ENCODE measurements around the gene TRIM15. TPM values are rescaled to one million over a fixed set of nuclear protein-coding genes. Genes with fewer than 3 reads are reported as not detected.
"Not testable (repeated sequence)": the region's sequence is repeated elsewhere in the genome, so short reads cannot be mapped to it uniquely, and the experiment has no call there.

The TRIM15 gene
- total and polyA plus RNA-seq, 8 donors = 0.13 to 24.6 TPM; not detected in 6

DNA sequence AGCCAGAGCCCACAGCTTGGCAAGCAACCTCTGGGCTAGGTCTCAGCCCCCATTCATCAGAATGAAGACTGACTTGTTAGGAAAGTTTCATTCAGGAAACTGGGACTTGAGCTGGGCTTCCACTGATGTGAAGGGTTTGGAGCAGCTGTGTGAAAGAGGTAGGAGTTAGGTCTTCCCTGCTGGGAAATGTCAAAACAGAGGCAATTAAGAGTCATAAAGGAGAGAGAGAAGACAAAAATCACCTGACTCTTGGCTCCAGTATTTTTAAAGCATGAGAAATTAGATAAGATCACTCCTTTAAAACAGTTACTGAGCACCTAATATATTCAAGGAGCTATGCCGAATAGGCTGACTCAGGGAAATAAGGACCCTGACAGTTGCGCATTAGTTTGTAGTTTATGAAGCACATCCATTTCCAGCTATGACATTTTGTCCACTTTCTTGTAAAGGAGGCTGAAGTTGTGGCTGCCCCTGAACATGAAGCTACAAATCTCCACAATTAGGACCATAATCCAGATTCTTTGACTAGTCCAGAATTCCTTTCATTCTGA lies 31.3 kb upstream of the TRIM15 start:
- H3K27me3 ChIP-seq = peaks cover 11 to 89% (median 46%) of the 10 kb centered on the region in 3 donors
- intact Hi-C loops (cut with DNase I; ENCODE audit: low total_unique reads) = no loop called here
- WGBS, 5 donors = 76 to 93% (median 87%) methylated on average over 2 of the region's 2 CpGs

DNA sequence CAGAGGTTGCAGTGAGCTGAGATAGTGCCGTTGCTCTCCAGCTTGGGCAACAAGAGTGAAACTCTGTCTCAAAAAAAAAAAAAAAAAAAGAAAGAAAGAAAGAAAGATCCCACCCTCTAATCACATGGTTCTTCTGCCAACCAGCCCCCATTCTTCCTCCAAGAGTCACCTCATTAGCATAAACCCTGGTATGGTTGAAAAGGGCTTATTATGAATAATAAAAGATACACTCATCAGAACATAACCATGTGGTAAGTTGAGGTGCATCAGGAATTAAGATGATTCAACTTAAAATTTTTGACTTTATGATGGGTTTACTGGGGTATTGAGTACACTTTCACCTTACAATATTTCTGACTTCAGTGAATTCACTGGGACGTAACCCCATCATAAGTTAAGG lies 28.2 kb upstream of the TRIM15 start:
- Histone ChIP-seq H3K4me1 (peaks cover 0 to 9% (median 8%) of the 10 kb centered on the region in 4 donors), H3K27ac (no peak overlapping the region), H3K27me3 (peaks cover 0 to 62% (median 15%) of the 10 kb centered on the region in 3 donors), H3K36me3 (no peaks in the 10 kb centered on the region), H3K4me3 (no peak overlapping the region), H3K9me3 (no peaks in the 10 kb centered on the region)
- TF ChIP-seq EP300 (IDR thresholded peaks at IDR 0.05) = no peak
- no peak for TF ChIP-seq POLR2AphosphoS5 (IDR thresholded peaks at IDR 0.05)
- TF ChIP-seq POLR2A (IDR thresholded peaks at IDR 0.05) = no peak
- TF ChIP-seq, protein P1, sequence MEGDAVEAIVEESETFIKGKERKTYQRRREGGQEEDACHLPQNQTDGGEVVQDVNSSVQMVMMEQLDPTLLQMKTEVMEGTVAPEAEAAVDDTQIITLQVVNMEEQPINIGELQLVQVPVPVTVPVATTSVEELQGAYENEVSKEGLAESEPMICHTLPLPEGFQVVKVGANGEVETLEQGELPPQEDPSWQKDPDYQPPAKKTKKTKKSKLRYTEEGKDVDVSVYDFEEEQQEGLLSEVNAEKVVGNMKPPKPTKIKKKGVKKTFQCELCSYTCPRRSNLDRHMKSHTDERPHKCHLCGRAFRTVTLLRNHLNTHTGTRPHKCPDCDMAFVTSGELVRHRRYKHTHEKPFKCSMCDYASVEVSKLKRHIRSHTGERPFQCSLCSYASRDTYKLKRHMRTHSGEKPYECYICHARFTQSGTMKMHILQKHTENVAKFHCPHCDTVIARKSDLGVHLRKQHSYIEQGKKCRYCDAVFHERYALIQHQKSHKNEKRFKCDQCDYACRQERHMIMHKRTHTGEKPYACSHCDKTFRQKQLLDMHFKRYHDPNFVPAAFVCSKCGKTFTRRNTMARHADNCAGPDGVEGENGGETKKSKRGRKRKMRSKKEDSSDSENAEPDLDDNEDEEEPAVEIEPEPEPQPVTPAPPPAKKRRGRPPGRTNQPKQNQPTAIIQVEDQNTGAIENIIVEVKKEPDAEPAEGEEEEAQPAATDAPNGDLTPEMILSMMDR (IDR thresholded peaks at IDR 0.05) = no peak
- no peak for DNase-seq
- intact Hi-C loops (cut with DNase I; ENCODE audit: low total_unique reads) = no loop called here
- 77 to 89% (median 79%) methylated on average over 2 of the region's 2 CpGs for WGBS, 5 donors

More for the DNA sequence above, 31.3 kb upstream of the TRIM15 start:
- Histone ChIP-seq H3K36me3 (no peaks in the 10 kb centered on the region), H3K27ac (no peak overlapping the region), H3K9me3 (no peaks in the 10 kb centered on the region), H3K4me1 (peaks cover 7 to 23% (median 18%) of the 10 kb centered on the region in 4 donors), H3K4me3 (no peak overlapping the region)
- TF ChIP-seq POLR2A (IDR thresholded peaks at IDR 0.05) = no peak
- TF ChIP-seq, protein P1 (IDR thresholded peaks at IDR 0.05) = no peak
- no peak for DNase-seq

- DNase-seq = peak in 1 of 2 donors; percentile 66
- H3K36me3 ChIP-seq = no peaks in the 10 kb centered on the region
- TF ChIP-seq POLR2A (IDR thresholded peaks at IDR 0.05) (no peak), EP300 (IDR thresholded peaks at IDR 0.05) (no peak), POLR2AphosphoS5 (IDR thresholded peaks at IDR 0.05) (no peak)
- TF ChIP-seq, protein P1 (IDR thresholded peaks at IDR 0.05) = no peak
- peaks cover 0 to 6% (median 5%) of the 10 kb centered on the region in 4 donors for H3K4me1 ChIP-seq
- H3K9me3 ChIP-seq = no peaks in the 10 kb centered on the region
- 31 to 63% (median 42%) methylated on average over 4 of the region's 4 CpGs for WGBS, 5 donors
- intact Hi-C loops (cut with DNase I; ENCODE audit: low total_unique reads) = no loop called here
- H3K27ac ChIP-seq = no peak within 1 kb of the TSS
- H3K27me3 ChIP-seq = peaks cover 0 to 56% (median 9%) of the 10 kb centered on the region in 3 donors
- H3K4me3 ChIP-seq = no peak within 1 kb of the TSS
These were observed 27.6 kb upstream of the TRIM15 start, which contains the start of gene TRIM40 for GRCh38 chr6:30135757-30136156. Gene TRIM40 (plus strand): TSS chr6:30136140. CDS start chr6:30137037, 897 bp downstream.

GRCh38 chr6:30136570-30137286 lies 26.6 kb upstream of the TRIM15 start:
- Histone ChIP-seq H3K4me3 (no peak overlapping the region), H3K9me3 (no peaks in the 10 kb centered on the region), H3K27me3 (peaks cover 0 to 47% (median 3%) of the 10 kb centered on the region in 3 donors), H3K27ac (no peak overlapping the region), H3K4me1 (no peaks in the 10 kb centered on the region), H3K36me3 (no peaks in the 10 kb centered on the region)
- no peak for DNase-seq
- WGBS, 5 donors = 73 to 83% (median 77%) methylated on average over 6 to 11 of the region's 11 CpGs
- TF ChIP-seq POLR2A (IDR thresholded peaks at IDR 0.05) (no peak), POLR2AphosphoS5 (IDR thresholded peaks at IDR 0.05) (no peak), EP300 (IDR thresholded peaks at IDR 0.05) (no peak)
- TF ChIP-seq, protein P1 (IDR thresholded peaks at IDR 0.05) = no peak
- intact Hi-C loops (cut with DNase I; ENCODE audit: low total_unique reads) = no loop called here

DNA sequence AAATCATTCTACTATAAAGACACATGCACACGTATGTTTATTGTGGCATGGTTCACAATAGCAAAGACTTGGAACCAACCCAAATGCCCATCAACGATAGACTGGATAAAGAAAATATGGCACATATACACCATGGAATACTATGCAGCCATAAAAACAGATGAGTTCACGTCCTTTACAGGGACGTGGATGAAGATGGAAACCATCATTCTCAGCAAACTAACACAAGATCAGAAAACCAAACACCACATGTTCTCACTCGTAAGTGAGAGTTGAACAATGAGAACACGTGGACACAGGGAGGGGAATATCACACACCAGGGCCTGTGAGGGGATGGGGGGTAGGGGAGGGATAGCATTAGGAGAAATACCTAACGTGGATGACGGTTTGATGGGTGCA lies 23.1 kb upstream of the TRIM15 start:
- H3K36me3 ChIP-seq; H3K9me3 ChIP-seq; H3K4me1 ChIP-seq; H3K4me3 ChIP-seq; DNase-seq; intact Hi-C loops (cut with DNase I; ENCODE audit: low total_unique reads); H3K27ac ChIP-seq: not testable (repeated sequence)
- peaks cover 0 to 29% (median 0%) of the 10 kb centered on the region in 3 donors for H3K27me3 ChIP-seq
- WGBS, 5 donors = 79 to 86% (median 82%) methylated on average over 8 of the region's 8 CpGs

Data from stomach (tissue), 9 donors.